AG04450 (cell line): ENCODE data around the gene ULK4. TPM values are rescaled to one million over a fixed set of nuclear protein-coding genes. Genes with fewer than 3 reads are reported as not detected.

Experiments
- CTCF ChIA-PET: fragments of 300-600, 350-600 bp; formaldehyde crosslinking; extraction: SDS; loops from one replicate; lab custom pipeline; 2022; ENCODE audit warnings: antibody characterized with exemption, inconsistent platforms; lab: Charles Lee
- POLR2A ChIA-PET: fragments of 350-600 bp; formaldehyde crosslinking; extraction: SDS; loops from one replicate; lab custom pipeline; 2021; ENCODE audit warnings: antibody characterized with exemption, inconsistent platforms; lab: Yijun Ruan, JAX
- DNase-seq: peaks from one replicate; pipeline ENCODE4 v3.0.0-alpha.2; 2011; ENCODE audit warnings: low read depth, low spot score
- H3K27ac ChIP-seq: one replicate; pipeline ENCODE4 v1.5.1; 2012; ENCODE audit warnings: low read depth, low read length, control low read depth
- H3K27me3 ChIP-seq: one replicate; pipeline ENCODE4 v1.6.0; 2012; ENCODE audit warnings: low read length; ENCODE audit not compliant: control insufficient read depth, insufficient read depth
- H3K4me3 ChIP-seq: 2 replicates; pipeline ENCODE4 v1.5.1; 2011; ENCODE audit warnings: mild to moderate bottlenecking, low read depth, low read length, control low read depth
- H3K9me3 ChIP-seq: 2 replicates; pipeline ENCODE4 v1.5.1; 2012; ENCODE audit warnings: low read length; ENCODE audit not compliant: control insufficient read depth, insufficient read depth
- CTCF ChIP-seq: IDR thresholded peaks from 2 replicates; pipeline ENCODE4 v1.5.1; 2011; ENCODE audit warnings: low read depth, low read length, control low read depth, inconsistent platforms
- polyA minus RNA-seq: library from RNA; depleted of rRNA, polyadenylated mRNA; stranded (reverse); fragments of >200 nt; gene quantifications from 2 replicates; pipeline ENCODE4 v1.2.3, GENCODE V29; 2011; rRNA and poly(A)+ RNA removed
- polyA plus RNA-seq: library from polyadenylated mRNA; depleted of rRNA; stranded (reverse); fragments of >200 nt; gene quantifications from 2 replicates; pipeline ENCODE4 v1.2.3, GENCODE V29; 2011; rRNA removed

ULK4 gene
- polyA plus RNA-seq (2.8 and 3.7 TPM in 2 replicates), polyA minus RNA-seq (7.0 and 11.2 TPM in 2 replicates)

- CTCF ChIA-PET = interaction anchor here (0.5 to 1.2 kb wide), 7 partner anchors 68 to 615 kb away, joined by 3 to 12 read pairs (median 4); no protein-coding TSS in a partner anchor
- no peak for TF ChIP-seq CTCF
- Histone ChIP-seq H3K4me3 (peak within 1 kb of the TSS; percentile 87), H3K27ac (peak within 1 kb of the TSS; percentile 73), H3K9me3 (peaks cover 4% of the 10 kb centered on the region; the same call in 1 of the 2 replicates), H3K27me3 (peaks cover 5% of the 10 kb centered on the region)
- peak; percentile 100 for DNase-seq
- POLR2A ChIA-PET = interaction anchor here (0.6 to 1.3 kb wide), 9 partner anchors 21 to 1039 kb away, joined by 3 to 15 read pairs (median 9); partner anchors contain the start of genes CTNNB1 and TRAK1
Measured at GRCh38 chr3:41961751-41962679, at the start of gene ULK4. ULK4 (minus strand) TSS chr3:41962103; CDS start chr3:41954759, 7,344 bp downstream.

- Histone ChIP-seq H3K27ac (no peak overlapping the region), H3K27me3 (no peaks in the 10 kb centered on the region), H3K9me3 (no peaks in the 10 kb centered on the region; the same call in 1 of the 2 replicates), H3K4me3 (no peak overlapping the region)
- DNase-seq = no peak
- CTCF ChIA-PET = interaction anchor here (0.7 to 5.7 kb wide), 4 partner anchors 9 to 89 kb away, joined by 3 to 31 read pairs (median 6); no protein-coding TSS in a partner anchor
- no peak for TF ChIP-seq CTCF
- POLR2A ChIA-PET = no interaction called here
Measured at GRCh38 chr3:42010530-42010929, 48.6 kb upstream of the ULK4 start.

GRCh38 chr3:42009456-42009855 lies 47.6 kb upstream of the ULK4 start:
- ChIA-PET POLR2A (no interaction called here), CTCF (interaction anchor here (2.5 to 5.7 kb wide), 2 partner anchors 11 to 91 kb away, joined by 9 to 31 read pairs; no protein-coding TSS in a partner anchor)
- no peaks in the 10 kb centered on the region; the same call in 1 of the 2 replicates for H3K9me3 ChIP-seq
- no peaks in the 10 kb centered on the region for H3K27me3 ChIP-seq
- no peak for DNase-seq
- no peak overlapping the region for H3K4me3 ChIP-seq
- H3K27ac ChIP-seq = no peak overlapping the region
- TF ChIP-seq CTCF = no peak

- CTCF ChIA-PET = interaction anchor here (5.7 kb wide), 1 partner anchor 92 kb away, joined by 31 read pairs; no protein-coding TSS in a partner anchor
- POLR2A ChIA-PET = no interaction called here
- DNase-seq = no peak
- H3K9me3 ChIP-seq = peaks cover 1% of the 10 kb centered on the region
- no peak overlapping the region for H3K27ac ChIP-seq
- TF ChIP-seq CTCF = no peak
- no peaks in the 10 kb centered on the region for H3K27me3 ChIP-seq
- no peak overlapping the region for H3K4me3 ChIP-seq
Measured at GRCh38 chr3:42007785-42008184, 45.9 kb upstream of the ULK4 start.
